Activated naive CD4-positive, alpha-beta T cell (primary cell): Measurements from ENCODE around the gene LCK.
A peak's percentile ranks its signal among the peaks of the same experiment; 100 is the strongest.

Source experiments
- DNase-seq, 4 experiments: peaks; one replicate each; lab custom pipeline; 2025; lab: John Stamatoyannopoulos, UW

LCK gene

GRCh38 chr1:32250893-32251716 is at the start of gene LCK:
Gene LCK (plus strand): TSS chr1:32251265. CDS start chr1:32274330, 23,065 bp downstream.
- peak in 3 of 4 experiments; percentile 19 to 53 (median 37) for DNase-seq

GRCh38 chr1:32204943-32205361 is 46.1 kb upstream of the LCK start:
- DNase-seq = no peak

GRCh38 chr1:32205401-32206370 is 45.4 kb upstream of the LCK start, which contains the start of gene IQCC:
Gene IQCC (plus strand): TSS chr1:32205671. CDS start chr1:32205682, 11 bp downstream.
- peak; percentile 38 to 79 (median 58) for DNase-seq

- no peak for DNase-seq
Observed at GRCh38 chr1:32208469-32208868, 42.6 kb upstream of the LCK start.

- DNase-seq = no peak
Observed at GRCh38 chr1:32208891-32209328, 42.2 kb upstream of the LCK start, which contains the start of gene DCDC2B. Gene DCDC2B (plus strand): TSS chr1:32209089. CDS start chr1:32209094, 5 bp downstream.

GRCh38 chr1:32215629-32216480 is 35.2 kb upstream of the LCK start:
- DNase-seq = peak in 2 of 4 experiments; percentile 20 to 37

GRCh38 chr1:32216566-32216965 is 34.5 kb upstream of the LCK start:
- no peak for DNase-seq

- DNase-seq = no peak
Observed at GRCh38 chr1:32219022-32219421, 32.0 kb upstream of the LCK start.

- no peak for DNase-seq
Observed at GRCh38 chr1:32220746-32221580, 30.1 kb upstream of the LCK start.

GRCh38 chr1:32221581-32221979 is 29.5 kb upstream of the LCK start:
- DNase-seq = no peak

- DNase-seq = peak; percentile 61 to 83 (median 74)
Observed at GRCh38 chr1:32221980-32222755, 28.9 kb upstream of the LCK start, which contains the start of the genes EIF3I and TMEM234. Gene EIF3I (plus strand): TSS chr1:32222407. CDS start chr1:32222442, 35 bp downstream. Gene TMEM234 (minus strand): TSS chr1:32222353. CDS start chr1:32222322, 31 bp downstream.

- DNase-seq = no peak
Observed at GRCh38 chr1:32223683-32224082, 27.4 kb upstream of the LCK start.

- no peak for DNase-seq
Observed at GRCh38 chr1:32224285-32224684, 26.8 kb upstream of the LCK start.

GRCh38 chr1:32228771-32229170 is 22.3 kb upstream of the LCK start:
- no peak for DNase-seq

GRCh38 chr1:32231843-32232432 is 19.1 kb upstream of the LCK start:
- DNase-seq = no peak

- no peak for DNase-seq
Observed at GRCh38 chr1:32232558-32233304, 18.3 kb upstream of the LCK start.

- no peak for DNase-seq
Observed at GRCh38 chr1:32234792-32235191, 16.3 kb upstream of the LCK start.

GRCh38 chr1:32239337-32239736 is 11.7 kb upstream of the LCK start:
- no peak for DNase-seq
